SK-N-MC (cell line): ENCODE data around the gene NME2.

Experiments
- EZH2 ChIP-seq: fragments of 200-600 bp; sonication (generic); IDR thresholded peaks from one replicate; pipeline ENCODE4 v1.6.1; 2017; ENCODE audit warnings: antibody characterized with exemption
- POLR2AphosphoS5 ChIP-seq: IDR thresholded peaks from 2 replicates; pipeline ENCODE4 v1.6.1; 2012; ENCODE audit warnings: mild to moderate bottlenecking, low read depth, low read length, borderline replicate concordance

DNA sequence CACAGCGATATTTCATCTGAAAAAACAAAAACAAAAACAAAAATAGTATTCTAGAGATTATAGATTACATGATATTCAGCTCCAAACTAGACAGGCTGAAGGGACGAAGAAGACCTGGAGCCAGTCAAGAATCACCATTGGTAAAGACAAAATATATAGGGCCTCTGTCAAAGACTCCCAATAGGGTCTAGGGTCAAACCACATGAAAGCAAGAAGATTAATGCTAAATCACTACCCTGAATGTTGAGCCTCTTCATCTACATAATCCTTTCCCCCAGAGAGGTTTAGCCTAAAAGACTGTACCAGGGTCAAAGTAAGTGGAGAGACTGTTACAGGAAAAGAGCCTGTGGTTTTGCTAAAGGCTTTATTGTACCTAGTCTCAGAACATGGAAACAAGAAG lies 23.6 kb upstream of the NME2 start:
- no peak for TF ChIP-seq POLR2AphosphoS5
- TF ChIP-seq EZH2 = no peak
